T-cell (primary cell): ENCODE data around the gene MBNL2. TPM values are rescaled to one million over a fixed set of nuclear protein-coding genes. Genes with fewer than 3 reads are reported as not detected.

Experiments
- ATAC-seq, 4 experiments: fragments of 200-7000 bp in 3 of 4; fragments of 150-1000 bp in 1 of 4; cut with Tn5 transposase; replicated peaks in 1 of 4; 1 replicate in 3 of 4; 2 replicates in 1 of 4; pipeline ENCODE4 v1.10.0; 2021; ENCODE audit warnings: moderate library complexity in 3 of 4, mild to moderate bottlenecking in 2 of 4, moderate number of reproducible peaks in 1 of 4
- CTCF ChIA-PET, 2 donors: fragments of 300-600 bp; sonication (Branson Sonifier 250); formaldehyde crosslinking; loops; one replicate each; lab custom pipeline; 2022; ENCODE audit warnings: antibody characterized with exemption in 2 of 2; lab: Charles Lee
- POLR2A ChIA-PET, 2 donors: fragments of 300-600 bp; sonication (Branson Sonifier 250); formaldehyde crosslinking; loops; one replicate each; lab custom pipeline; 2022; ENCODE audit warnings: antibody characterized with exemption in 2 of 2; lab: Charles Lee
- DNase-seq, 35 experiments: peaks; one replicate each; pipeline versions ENCODE4 v3.0.0 to v3.0.0-alpha.2; 2013 to 2023
- H3K27ac ChIP-seq: one replicate; pipeline ENCODE4 v1.5.1; 2013; ENCODE audit warnings: low read length
- H3K27me3 ChIP-seq, 2 experiments: replicated peaks in 1 of 2; 1 replicate in 1 of 2; 2 replicates in 1 of 2; pipeline versions ENCODE4 v1.6.1 to v1.7.0; 2013; ENCODE audit warnings: low read length in 1 of 2, mixed read lengths in 1 of 2; ENCODE audit not compliant: control insufficient read depth in 2 of 2, insufficient read depth in 2 of 2; ENCODE audit errors: extremely low read depth in 1 of 2
- H3K36me3 ChIP-seq, 2 donors: 1 replicate in 1 of 2; 2 replicates in 1 of 2; pipeline versions ENCODE4 v1.6.1 to v1.7.0; 2013; ENCODE audit warnings: low read length in 1 of 2; ENCODE audit not compliant: control insufficient read depth in 2 of 2, insufficient read depth in 1 of 2; ENCODE audit errors: extremely low read depth in 1 of 2
- H3K4me1 ChIP-seq, 2 experiments: 1 replicate in 1 of 2; 2 replicates in 1 of 2; pipeline versions ENCODE4 v1.6.1 to v1.7.0; 2013; ENCODE audit warnings: low read length in 2 of 2, mixed read lengths in 1 of 2; ENCODE audit not compliant: insufficient read depth in 2 of 2, control insufficient read depth in 1 of 2; ENCODE audit errors: extremely low read depth in 1 of 2
- H3K4me3 ChIP-seq, 2 donors: 1 replicate in 1 of 2; 2 replicates in 1 of 2; pipeline versions ENCODE4 v1.5.1 to v1.7.0; 2013; ENCODE audit warnings: mild to moderate bottlenecking in 2 of 2, low read length in 1 of 2, moderate library complexity in 1 of 2; ENCODE audit not compliant: control insufficient read depth in 1 of 2; ENCODE audit errors: extremely low read depth in 1 of 2
- H3K9me3 ChIP-seq: 2 replicates; pipeline ENCODE4 v1.7.0; 2013
- H3K27ac Mint-ChIP-seq, 2 donors: one replicate each; pipeline ENCODE4 v1.8.0; 2020 to 2021; ENCODE audit warnings: mild to moderate bottlenecking in 2 of 2, mixed read lengths in 2 of 2
- H3K27me3 Mint-ChIP-seq, 2 donors: one replicate each; pipeline ENCODE4 v1.8.0; 2021 to 2022; ENCODE audit warnings: mixed read lengths in 2 of 2
- H3K36me3 Mint-ChIP-seq: one replicate; pipeline ENCODE4 v1.8.0; 2021; ENCODE audit warnings: mixed read lengths
- H3K4me1 Mint-ChIP-seq, 3 donors: one replicate each; pipeline ENCODE4 v1.8.0; 2020 to 2022; ENCODE audit warnings: mixed read lengths in 3 of 3, mild to moderate bottlenecking in 1 of 3
- H3K4me3 Mint-ChIP-seq, 3 donors: one replicate each; pipeline ENCODE4 v1.8.0; 2020 to 2022; ENCODE audit warnings: mild to moderate bottlenecking in 3 of 3, mixed read lengths in 3 of 3, moderate library complexity in 3 of 3
- H3K9me3 Mint-ChIP-seq, 3 donors: one replicate each; pipeline ENCODE4 v1.8.0; 2020 to 2022; ENCODE audit warnings: mixed read lengths in 3 of 3
- WGBS: methylation state at CpG from one replicate; pipeline ENCODE4 v1.1.5; 2013; ENCODE audit warnings: missing lambda C conversion rate; ENCODE audit not compliant: insufficient coverage; 5-methylcytosine and 5-hydroxymethylcytosine counted together
- total RNA-seq, 35 experiments: library from RNA in 6 of 35; stranded (reverse) in 6 of 35; fragments of 120-200 nt in 1 of 35; gene quantifications; one replicate each; pipeline versions ENCODE4 v1.2.1 to v1.2.4 and lab custom pipeline; 2013 to 2026

MBNL2 gene
- total RNA-seq, 5 donors from 2014 or later (not counting 1 experiment from before 2014, with no cell fraction given), result 21.0 to 33.7 (median 28.5) TPM

DNA sequence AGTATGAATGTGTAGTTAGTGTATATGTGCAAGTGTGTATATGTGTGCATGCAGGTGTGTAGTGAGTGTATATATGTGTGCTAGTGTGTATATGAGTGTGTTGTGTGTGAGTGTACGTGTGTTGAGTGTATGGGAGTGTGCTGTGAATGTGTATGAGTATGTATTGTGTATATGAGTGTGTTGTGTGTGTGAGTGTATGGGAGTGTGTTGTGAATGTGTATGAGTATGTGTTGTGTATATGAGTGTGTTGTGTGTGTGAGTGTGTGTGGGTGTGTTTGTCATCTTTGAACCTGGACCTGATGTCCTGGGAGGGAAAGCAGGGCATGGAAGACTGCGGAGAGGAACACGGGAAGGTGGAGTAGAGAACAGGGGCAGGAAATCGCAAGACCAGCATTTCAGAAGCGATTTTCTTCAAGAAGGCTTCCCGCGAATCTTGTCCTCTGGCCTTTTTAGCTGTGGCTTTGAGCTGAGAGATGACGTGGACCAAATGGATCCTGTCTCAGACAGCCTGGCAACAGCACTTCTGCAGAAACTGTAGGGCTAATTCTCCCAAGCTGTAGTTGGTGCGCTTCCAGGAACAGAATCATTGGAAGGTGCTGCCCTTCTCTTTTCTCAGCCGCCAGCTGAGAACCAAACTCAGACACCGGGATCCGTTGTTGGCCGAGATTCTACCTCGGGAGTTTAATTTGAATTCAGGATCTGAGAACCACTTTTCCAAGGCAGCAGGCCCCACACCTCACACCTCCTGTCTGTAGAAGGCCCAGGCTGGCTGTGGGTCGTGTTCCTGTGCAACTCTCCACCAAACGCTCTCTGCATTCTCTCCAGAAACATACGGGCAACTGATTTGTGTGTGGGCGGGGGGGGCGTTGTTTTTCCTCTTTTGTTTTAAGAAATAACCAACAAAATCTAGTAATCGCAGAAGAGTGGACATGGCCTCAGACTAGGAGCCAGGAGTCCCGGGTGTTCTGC, 117.2 kb downstream of the MBNL2 start:
- ATAC-seq (no peak), DNase-seq (no peak)
- H3K9me3 ChIP-seq, result no peaks in the 10 kb centered on the region
- 93% methylated on average over 10 of the region's 21 CpGs for WGBS
- peaks cover 0 to 7% (median 2%) of the 10 kb centered on the region in 3 donors for H3K4me1 Mint-ChIP-seq
- ChIA-PET CTCF (no interaction called here), POLR2A (no interaction called here)
- no peak overlapping the region for H3K4me3 ChIP-seq
- H3K27ac ChIP-seq, result no peak overlapping the region
- peaks cover 0 to 22% of the 10 kb centered on the region in 2 donors for H3K36me3 ChIP-seq
- H3K4me3 Mint-ChIP-seq, result no peak overlapping the region
- H3K36me3 Mint-ChIP-seq, result peaks cover 16% of the 10 kb centered on the region
- no peaks in the 10 kb centered on the region for H3K9me3 Mint-ChIP-seq
- H3K27me3 Mint-ChIP-seq, result no peaks in the 10 kb centered on the region
- no peaks in the 10 kb centered on the region for H3K27me3 ChIP-seq
- H3K27ac Mint-ChIP-seq, result peak overlapping the region in 1 of 2 donors; percentile 10
- peaks cover 0 to 9% of the 10 kb centered on the region in 2 experiments for H3K4me1 ChIP-seq

DNA sequence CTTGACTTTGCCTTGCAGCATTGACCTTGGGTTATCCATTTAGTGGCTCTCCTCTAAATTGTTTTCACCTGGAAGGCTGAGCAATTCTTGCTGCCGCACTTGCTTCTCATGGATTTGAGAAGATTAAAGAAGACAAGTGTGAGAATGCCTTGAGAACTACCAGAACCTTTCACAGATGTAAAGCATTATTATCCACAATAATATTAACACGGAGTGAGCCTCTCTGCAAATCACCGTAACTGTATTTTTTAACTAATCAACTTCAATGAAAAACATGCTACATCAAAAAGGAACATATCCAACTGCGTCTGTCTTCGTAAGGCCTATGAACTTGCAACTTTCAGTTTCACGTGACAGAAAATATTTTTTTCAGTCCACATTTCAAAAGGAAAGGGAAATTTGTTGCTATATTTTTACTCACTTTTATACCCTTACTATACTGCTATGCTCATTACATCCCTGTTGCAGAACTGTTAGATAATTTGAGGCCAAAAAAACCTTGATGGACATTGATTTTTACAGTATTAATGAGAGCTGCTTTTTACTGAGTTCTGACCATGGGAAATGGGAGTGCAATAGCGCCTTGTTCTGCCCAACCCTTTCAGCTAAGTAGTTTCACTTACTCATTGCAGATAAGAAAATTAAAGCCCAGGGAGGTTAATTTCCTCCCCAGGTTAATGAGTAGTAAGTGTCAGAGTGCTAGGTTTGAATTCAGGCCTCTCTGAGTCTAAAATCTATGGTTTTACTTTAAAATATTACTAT, 118.0 kb downstream of the MBNL2 start:
- peaks cover 0 to 7% (median 2%) of the 10 kb centered on the region in 3 donors for H3K4me1 Mint-ChIP-seq
- H3K27me3 Mint-ChIP-seq, result no peaks in the 10 kb centered on the region
- CTCF ChIA-PET, result no interaction called here

DNA sequence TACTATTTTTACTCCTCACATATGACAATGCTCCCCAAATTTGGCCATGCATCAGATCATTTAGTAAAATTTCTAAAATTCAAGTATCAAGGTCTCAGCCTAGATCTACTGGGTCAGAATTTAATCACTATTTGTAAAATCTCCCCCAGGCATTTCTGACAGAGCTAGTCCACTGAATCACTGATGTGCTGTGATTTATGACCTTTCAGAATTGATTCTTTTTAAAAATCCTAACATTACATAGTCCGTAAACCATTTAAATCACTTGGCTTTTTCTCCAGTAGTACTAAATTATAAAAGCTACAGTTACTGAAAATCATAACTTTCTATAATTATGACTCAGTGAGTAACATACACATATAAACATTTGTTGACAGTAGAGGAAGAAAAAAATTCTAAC, 119.0 kb downstream of the MBNL2 start:
- ChIA-PET POLR2A (no interaction called here), CTCF (no interaction called here)
- Mint-ChIP-seq H3K4me1 (peaks cover 0 to 7% (median 2%) of the 10 kb centered on the region in 3 donors), H3K9me3 (no peaks in the 10 kb centered on the region), H3K27ac (no peak overlapping the region), H3K27me3 (no peaks in the 10 kb centered on the region), H3K36me3 (peaks cover 16% of the 10 kb centered on the region), H3K4me3 (no peak overlapping the region)
- Histone ChIP-seq H3K4me3 (no peak overlapping the region), H3K36me3 (peaks cover 0 to 16% of the 10 kb centered on the region in 2 donors), H3K27me3 (no peaks in the 10 kb centered on the region), H3K4me1 (peaks cover 0 to 9% of the 10 kb centered on the region in 2 experiments), H3K27ac (no peak overlapping the region), H3K9me3 (no peaks in the 10 kb centered on the region)
- ATAC-seq (no peak), DNase-seq (no peak)
- WGBS, result no CpG with 5 or more reads among the region's 1 CpG

More for the DNA sequence above, 118.0 kb downstream of the MBNL2 start:
- Histone ChIP-seq H3K36me3 (peaks cover 0 to 19% of the 10 kb centered on the region in 2 donors), H3K27ac (peak overlapping the region; percentile 4), H3K9me3 (no peaks in the 10 kb centered on the region), H3K4me1 (peaks cover 0 to 9% of the 10 kb centered on the region in 2 experiments), H3K4me3 (no peak overlapping the region), H3K27me3 (no peaks in the 10 kb centered on the region)
- WGBS, result 80% methylated on average over 1 of the region's 7 CpGs
- no peak for ATAC-seq
- DNase-seq, result peak in 1 of 35 experiments; percentile 8
- H3K9me3 Mint-ChIP-seq, result no peaks in the 10 kb centered on the region
- POLR2A ChIA-PET, result interaction anchor here in 1 of 2 donors (0.6 kb wide), 1 partner anchor 95 kb away, joined by 6 read pairs; no protein-coding TSS in a partner anchor
- peaks cover 15% of the 10 kb centered on the region for H3K36me3 Mint-ChIP-seq
- no peak overlapping the region for H3K4me3 Mint-ChIP-seq
- peak overlapping the region in 1 of 2 donors; percentile 10 for H3K27ac Mint-ChIP-seq

DNA sequence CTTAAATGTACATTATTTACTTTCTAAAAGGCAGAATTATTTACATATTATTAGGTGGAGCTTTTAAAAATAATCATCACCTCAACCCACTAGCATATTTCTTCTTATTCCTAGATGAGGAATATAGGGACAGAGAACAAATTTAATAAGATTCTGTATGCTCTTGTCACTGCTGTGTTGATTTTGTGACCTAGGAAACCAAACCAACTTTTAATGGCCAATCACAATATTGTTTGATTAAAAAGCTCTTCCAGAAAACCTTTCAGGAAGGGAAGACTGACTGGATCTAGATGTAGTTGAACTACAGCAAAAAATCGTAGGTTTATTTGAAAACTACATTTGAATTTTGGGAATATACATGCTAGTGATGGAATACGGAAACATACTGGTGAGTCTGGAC, 120.0 kb downstream of the MBNL2 start:
- H3K4me3 ChIP-seq, result no peak overlapping the region
- H3K27ac ChIP-seq, result no peak overlapping the region
- no peaks in the 10 kb centered on the region for H3K9me3 Mint-ChIP-seq
- peaks cover 0 to 17% of the 10 kb centered on the region in 2 donors for H3K36me3 ChIP-seq
- H3K27ac Mint-ChIP-seq, result peak overlapping the region in 1 of 2 donors; percentile 16
- peaks cover 0 to 9% of the 10 kb centered on the region in 2 experiments for H3K4me1 ChIP-seq
- ChIA-PET CTCF (interaction anchor here (0.6 to 1.6 kb wide), 7 partner anchors 17 to 1110 kb away, joined by 3 to 9 read pairs (median 3); no protein-coding TSS in a partner anchor), POLR2A (interaction anchor here (0.6 to 1.0 kb wide), 2 partner anchors 12 to 14 kb away, joined by 3 to 4 read pairs; no protein-coding TSS in a partner anchor)
- H3K9me3 ChIP-seq, result no peaks in the 10 kb centered on the region
- H3K4me3 Mint-ChIP-seq, result no peak overlapping the region
- ATAC-seq (no peak), DNase-seq (no peak)
- peaks cover 0 to 7% (median 2%) of the 10 kb centered on the region in 3 donors for H3K4me1 Mint-ChIP-seq
- H3K27me3 ChIP-seq, result no peaks in the 10 kb centered on the region
- no peaks in the 10 kb centered on the region for H3K27me3 Mint-ChIP-seq
- WGBS, result no CpG with 5 or more reads among the region's 2 CpGs
- peaks cover 21% of the 10 kb centered on the region for H3K36me3 Mint-ChIP-seq

DNA sequence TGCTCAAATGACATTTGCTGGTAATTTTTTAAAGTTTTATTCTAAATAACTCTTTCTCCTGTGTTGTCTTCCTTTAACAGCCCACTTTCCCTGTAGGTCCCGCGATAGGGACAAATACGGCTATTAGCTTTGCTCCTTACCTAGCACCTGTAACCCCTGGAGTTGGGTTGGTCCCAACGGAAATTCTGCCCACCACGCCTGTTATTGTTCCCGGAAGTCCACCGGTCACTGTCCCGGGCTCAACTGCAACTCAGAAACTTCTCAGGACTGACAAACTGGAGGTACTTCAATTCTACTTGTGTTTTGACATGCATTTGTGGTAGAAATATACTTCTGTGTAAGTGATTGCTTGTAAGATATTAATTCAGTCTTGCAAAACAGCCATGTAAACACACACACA, 120.8 kb downstream of the MBNL2 start:
- Mint-ChIP-seq H3K4me3 (no peak overlapping the region), H3K4me1 (peaks cover 0 to 7% (median 2%) of the 10 kb centered on the region in 3 donors), H3K27me3 (no peaks in the 10 kb centered on the region), H3K9me3 (no peaks in the 10 kb centered on the region), H3K36me3 (peaks cover 27% of the 10 kb centered on the region), H3K27ac (no peak overlapping the region)
- CTCF ChIA-PET, result interaction anchor here (0.7 to 1.6 kb wide), 7 partner anchors 11 to 234 kb away, joined by 3 to 9 read pairs (median 3); no protein-coding TSS in a partner anchor
- Histone ChIP-seq H3K27ac (no peak overlapping the region), H3K9me3 (no peaks in the 10 kb centered on the region), H3K27me3 (no peaks in the 10 kb centered on the region), H3K4me3 (no peak overlapping the region), H3K36me3 (peaks cover 0 to 25% of the 10 kb centered on the region in 2 donors), H3K4me1 (peaks cover 0 to 9% of the 10 kb centered on the region in 2 experiments)
- POLR2A ChIA-PET, result no interaction called here
- 97% methylated on average over 8 of the region's 8 CpGs for WGBS
- no peak for DNase-seq
- ATAC-seq, result no peak
